ENCODE results near the gene FMO5.

- no peak for TF ChIP-seq CTCF (IDR thresholded peaks at IDR 0.05)
- no peak for TF ChIP-seq POLR2A (IDR thresholded peaks at IDR 0.05)
Measured at GRCh38 chr1:147215540-147215916, 9.6 kb downstream of the FMO5 start.

All from right lobe of liver (tissue), 4 donors.